ENCODE results near the gene EEFSEC. TPM values are rescaled to one million over a fixed set of nuclear protein-coding genes. Genes with fewer than 3 reads are reported as not detected.

The EEFSEC gene
- total RNA-seq, 1 donor from 2014 or later = 0.92 TPM

- Histone ChIP-seq H3K4me1 (peaks cover 6% of the 10 kb centered on the region), H3K9ac (no peak overlapping the region), H3K27ac (no peak overlapping the region), H3K79me2 (ENCODE audit: low read depth) (no peaks in the 10 kb centered on the region), H3K27me3 (no peaks in the 10 kb centered on the region), H3K4me3 (no peak overlapping the region), H2AFZ (replicated peaks) (no peak overlapping the region), H3K4me2 (no peak overlapping the region), H4K20me1 (ENCODE audit: low read depth) (no peaks in the 10 kb centered on the region), H3F3A (ENCODE audit: low read depth) (no peaks in the 10 kb centered on the region), H3K36me3 (no peaks in the 10 kb centered on the region), H3K9me3 (ENCODE audit: low read depth) (no peaks in the 10 kb centered on the region)
- DNase-seq (ENCODE audit: low spot score) = peak; percentile 31
- no peaks in the 10 kb centered on the region for H3K9me3 Mint-ChIP-seq
- peaks cover 3% of the 10 kb centered on the region for H3K27me3 Mint-ChIP-seq (ENCODE audit: insufficient read depth, low read depth)
- no peak overlapping the region for H3K27ac Mint-ChIP-seq
- TF ChIP-seq EZH2phosphoT487 (IDR thresholded peaks at IDR 0.05) = no peak
- TF ChIP-seq, protein P1, sequence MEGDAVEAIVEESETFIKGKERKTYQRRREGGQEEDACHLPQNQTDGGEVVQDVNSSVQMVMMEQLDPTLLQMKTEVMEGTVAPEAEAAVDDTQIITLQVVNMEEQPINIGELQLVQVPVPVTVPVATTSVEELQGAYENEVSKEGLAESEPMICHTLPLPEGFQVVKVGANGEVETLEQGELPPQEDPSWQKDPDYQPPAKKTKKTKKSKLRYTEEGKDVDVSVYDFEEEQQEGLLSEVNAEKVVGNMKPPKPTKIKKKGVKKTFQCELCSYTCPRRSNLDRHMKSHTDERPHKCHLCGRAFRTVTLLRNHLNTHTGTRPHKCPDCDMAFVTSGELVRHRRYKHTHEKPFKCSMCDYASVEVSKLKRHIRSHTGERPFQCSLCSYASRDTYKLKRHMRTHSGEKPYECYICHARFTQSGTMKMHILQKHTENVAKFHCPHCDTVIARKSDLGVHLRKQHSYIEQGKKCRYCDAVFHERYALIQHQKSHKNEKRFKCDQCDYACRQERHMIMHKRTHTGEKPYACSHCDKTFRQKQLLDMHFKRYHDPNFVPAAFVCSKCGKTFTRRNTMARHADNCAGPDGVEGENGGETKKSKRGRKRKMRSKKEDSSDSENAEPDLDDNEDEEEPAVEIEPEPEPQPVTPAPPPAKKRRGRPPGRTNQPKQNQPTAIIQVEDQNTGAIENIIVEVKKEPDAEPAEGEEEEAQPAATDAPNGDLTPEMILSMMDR (IDR thresholded peaks at IDR 0.05) = no peak
- TF ChIP-seq EZH2 (IDR thresholded peaks at IDR 0.05) = no peak
- no peaks in the 10 kb centered on the region for H3K36me3 Mint-ChIP-seq
- no peak overlapping the region for H3K4me3 Mint-ChIP-seq
- H3K4me1 Mint-ChIP-seq = peaks cover 16% of the 10 kb centered on the region
These were observed 225.5 kb downstream of the EEFSEC start for GRCh38 chr3:128378631-128379347.

GRCh38 chr3:128379367-128380160, 226.3 kb downstream of the EEFSEC start:
- no peak overlapping the region for H3K4me3 Mint-ChIP-seq
- no peaks in the 10 kb centered on the region for H4K20me1 ChIP-seq (ENCODE audit: low read depth)
- TF ChIP-seq, protein P1 (IDR thresholded peaks at IDR 0.05) = no peak
- TF ChIP-seq EZH2phosphoT487 (IDR thresholded peaks at IDR 0.05) (no peak), EZH2 (IDR thresholded peaks at IDR 0.05) (no peak)

DNA sequence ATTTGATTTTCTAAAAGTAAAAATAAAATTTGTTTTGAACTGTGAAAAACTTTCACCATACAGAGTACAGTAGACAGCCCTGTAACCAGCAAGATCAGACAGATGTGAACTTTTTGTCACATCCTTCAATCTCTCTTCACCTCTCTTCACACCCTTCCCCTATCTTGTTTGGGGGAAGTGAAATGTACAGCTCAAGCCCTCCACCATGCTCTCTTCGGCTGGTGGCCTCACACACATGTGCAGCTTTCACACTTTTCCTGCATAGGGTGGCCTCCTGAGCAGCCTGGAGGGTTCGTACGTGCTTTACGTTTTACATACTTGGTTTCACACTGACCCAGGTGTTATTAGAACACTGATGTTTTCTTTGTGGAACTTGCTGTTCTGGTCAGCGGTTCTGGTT, 227.0 kb downstream of the EEFSEC start:
- Histone ChIP-seq H3K79me2 (ENCODE audit: low read depth) (no peaks in the 10 kb centered on the region), H3K36me3 (no peaks in the 10 kb centered on the region), H3K9me3 (ENCODE audit: low read depth) (no peaks in the 10 kb centered on the region), H3K9ac (no peak overlapping the region), H3K27me3 (no peaks in the 10 kb centered on the region), H3F3A (ENCODE audit: low read depth) (no peaks in the 10 kb centered on the region), H4K20me1 (ENCODE audit: low read depth) (no peaks in the 10 kb centered on the region), H2AFZ (replicated peaks) (no peak overlapping the region), H3K4me3 (no peak overlapping the region), H3K4me2 (no peak overlapping the region), H3K4me1 (peaks cover 6% of the 10 kb centered on the region), H3K27ac (no peak overlapping the region)
- Mint-ChIP-seq H3K9me3 (no peaks in the 10 kb centered on the region), H3K4me1 (peaks cover 16% of the 10 kb centered on the region), H3K27ac (no peak overlapping the region), H3K27me3 (ENCODE audit: insufficient read depth, low read depth) (peaks cover 5% of the 10 kb centered on the region), H3K36me3 (no peaks in the 10 kb centered on the region), H3K4me3 (no peak overlapping the region)
- DNase-seq (ENCODE audit: low spot score) = no peak
- TF ChIP-seq EZH2 (IDR thresholded peaks at IDR 0.05) = no peak
- TF ChIP-seq, protein P1 (IDR thresholded peaks at IDR 0.05) = no peak
- TF ChIP-seq EZH2phosphoT487 (IDR thresholded peaks at IDR 0.05) = no peak

More at GRCh38 chr3:128379367-128380160, 226.3 kb downstream of the EEFSEC start:
- no peak overlapping the region for H3K4me3 ChIP-seq
- Mint-ChIP-seq H3K9me3 (no peaks in the 10 kb centered on the region), H3K27me3 (ENCODE audit: insufficient read depth, low read depth) (peaks cover 3% of the 10 kb centered on the region), H3K27ac (no peak overlapping the region), H3K4me1 (peaks cover 16% of the 10 kb centered on the region), H3K36me3 (no peaks in the 10 kb centered on the region)
- no peaks in the 10 kb centered on the region for H3K27me3 ChIP-seq
- no peak for DNase-seq (ENCODE audit: low spot score)
- no peaks in the 10 kb centered on the region for H3F3A ChIP-seq (ENCODE audit: low read depth)
- no peak overlapping the region for H3K4me2 ChIP-seq
- no peak overlapping the region for H3K9ac ChIP-seq
- no peak overlapping the region for H3K27ac ChIP-seq
- no peaks in the 10 kb centered on the region for H3K79me2 ChIP-seq (ENCODE audit: low read depth)
- peaks cover 6% of the 10 kb centered on the region for H3K4me1 ChIP-seq
- no peak overlapping the region for H2AFZ ChIP-seq (replicated peaks)
- H3K36me3 ChIP-seq = no peaks in the 10 kb centered on the region
- no peaks in the 10 kb centered on the region for H3K9me3 ChIP-seq (ENCODE audit: low read depth)
